Measurements from ENCODE around the gene CKS2. TPM values are rescaled to one million over a fixed set of nuclear protein-coding genes. Genes with fewer than 3 reads are reported as not detected.

Gene CKS2
- total RNA-seq, 1 donor = 228 TPM

GRCh38 chr9:89347651-89348050, 36.7 kb downstream of the CKS2 start:
- H3K4me3 ChIP-seq (ENCODE audit: low read depth, low read length) = no peak overlapping the region
- DNase-seq (ENCODE audit: low read depth) = no peak
- TF ChIP-seq CTCF (IDR thresholded peaks at IDR 0.05; ENCODE audit: insufficient read depth, low read depth, low read length) = no peak

- H3K4me3 ChIP-seq (ENCODE audit: low read depth, low read length) = no peak overlapping the region
- no peak for TF ChIP-seq CTCF (IDR thresholded peaks at IDR 0.05; ENCODE audit: insufficient read depth, low read depth, low read length)
- no peak for DNase-seq (ENCODE audit: low read depth)
Observed at GRCh38 chr9:89349607-89350006, 38.6 kb downstream of the CKS2 start.

- H3K4me3 ChIP-seq (ENCODE audit: low read depth, low read length) = no peak overlapping the region
- no peak for TF ChIP-seq CTCF (IDR thresholded peaks at IDR 0.05; ENCODE audit: insufficient read depth, low read depth, low read length)
- DNase-seq (ENCODE audit: low read depth) = no peak
Observed at GRCh38 chr9:89350988-89351557, 40.1 kb downstream of the CKS2 start.

- H3K4me3 ChIP-seq (ENCODE audit: low read depth, low read length) = no peak overlapping the region
- TF ChIP-seq CTCF (IDR thresholded peaks at IDR 0.05; ENCODE audit: insufficient read depth, low read depth, low read length) = no peak
- no peak for DNase-seq (ENCODE audit: low read depth)
Observed at GRCh38 chr9:89351584-89352300, 40.7 kb downstream of the CKS2 start.

GRCh38 chr9:89352451-89352850, 41.5 kb downstream of the CKS2 start:
- TF ChIP-seq CTCF (IDR thresholded peaks at IDR 0.05; ENCODE audit: insufficient read depth, low read depth, low read length) = no peak
- no peak for DNase-seq (ENCODE audit: low read depth)
- no peak overlapping the region for H3K4me3 ChIP-seq (ENCODE audit: low read depth, low read length)

GRCh38 chr9:89352874-89353649, 42.1 kb downstream of the CKS2 start:
- no peak overlapping the region for H3K4me3 ChIP-seq (ENCODE audit: low read depth, low read length)
- TF ChIP-seq CTCF (IDR thresholded peaks at IDR 0.05; ENCODE audit: insufficient read depth, low read depth, low read length) = no peak
- DNase-seq (ENCODE audit: low read depth) = no peak

Measured in fibroblast of villous mesenchyme (primary cell).